PFSK-1 (cell line): ENCODE results near the gene IQSEC3.

Experiments used
- FOXP2 ChIP-seq: optimal IDR thresholded peaks from 2 replicates; pipeline ENCODE3; 2011; ENCODE audit warnings: borderline replicate concordance, control low read depth, inconsistent platforms; ENCODE audit not compliant: insufficient read depth; ENCODE audit errors: extremely low read length, extremely low read depth
- POLR2AphosphoS5 ChIP-seq: IDR thresholded peaks from 2 replicates; pipeline ENCODE4 v1.6.1; 2012; ENCODE audit warnings: low read depth, mild to moderate bottlenecking, control low read depth, low read length, moderate library complexity
- REST ChIP-seq, 2 experiments: IDR thresholded peaks; 2 replicates each; pipeline versions ENCODE4 v1.6.1 to v1.8.0; 2011 to 2012; ENCODE audit warnings: low read depth in 2 of 2, low read length in 2 of 2, control low read depth in 1 of 2, inconsistent platforms in 1 of 2, mild to moderate bottlenecking in 1 of 2, moderate library complexity in 1 of 2; ENCODE audit not compliant: insufficient read depth in 1 of 2
- SIN3A ChIP-seq: IDR thresholded peaks from 2 replicates; pipeline ENCODE4 v1.6.1; 2012; ENCODE audit warnings: mild to moderate bottlenecking, low read length, moderate library complexity, borderline replicate concordance; ENCODE audit not compliant: insufficient read depth
- TAF1 ChIP-seq: IDR thresholded peaks from 2 replicates; pipeline ENCODE4 v1.6.1; 2012; ENCODE audit warnings: low read length, control low read depth, borderline replicate concordance; ENCODE audit not compliant: insufficient read depth

The IQSEC3 gene

GRCh38 chr12:179885-180284 is 113.3 kb downstream of the IQSEC3 start:
- TF ChIP-seq FOXP2 (no peak), POLR2AphosphoS5 (no peak), REST (IDR thresholded peaks at IDR 0.05; ENCODE audit: insufficient read depth in 1 of 2, low read depth in 2 of 2, low read length in 2 of 2) (no peak), TAF1 (no peak), SIN3A (no peak)

DNA sequence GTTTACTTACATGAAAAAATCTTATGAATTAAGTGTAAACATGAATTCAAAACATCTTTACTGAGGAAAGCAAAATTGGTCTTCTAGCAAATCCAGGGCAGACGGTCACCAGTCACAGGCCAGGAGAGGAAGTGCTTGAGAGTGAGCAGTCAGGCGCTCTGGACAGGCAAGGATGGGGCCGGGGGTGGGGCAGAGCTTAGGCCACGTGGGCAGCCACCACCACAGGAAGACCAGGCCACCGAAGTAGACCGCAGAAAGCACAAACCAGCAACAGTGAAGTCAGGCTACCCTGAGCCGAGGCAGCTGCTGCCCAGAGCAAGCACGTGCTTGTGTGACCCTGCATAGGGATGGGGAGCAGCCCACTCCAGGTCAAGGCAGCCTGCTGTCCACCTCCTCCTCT is 113.9 kb downstream of the IQSEC3 start:
- TF ChIP-seq REST (IDR thresholded peaks at IDR 0.05; ENCODE audit: insufficient read depth in 1 of 2, low read depth in 2 of 2, low read length in 2 of 2) (no peak), SIN3A (no peak), FOXP2 (no peak), POLR2AphosphoS5 (no peak), TAF1 (no peak)

DNA sequence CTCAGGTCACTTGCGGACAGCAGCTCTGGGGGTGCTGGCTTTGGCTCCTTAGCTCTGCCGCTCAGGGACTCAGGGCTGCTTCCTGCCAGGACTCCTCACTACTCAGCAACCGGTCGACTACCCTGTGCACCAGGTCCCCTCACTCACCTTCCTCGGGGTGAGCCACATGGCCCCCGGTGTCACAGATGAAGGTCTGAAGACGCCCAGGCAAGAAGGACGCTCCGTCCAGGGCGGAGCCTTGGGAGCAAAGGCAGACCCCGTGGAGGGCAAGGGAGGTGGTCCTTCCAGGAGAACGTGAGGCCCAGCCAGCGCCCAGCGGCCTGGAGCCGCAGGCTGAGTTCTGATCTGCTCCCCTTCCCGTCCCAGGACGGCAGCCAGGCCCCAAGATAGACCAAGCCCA is 115.4 kb downstream of the IQSEC3 start:
- TF ChIP-seq REST (IDR thresholded peaks at IDR 0.05; ENCODE audit: insufficient read depth in 1 of 2, low read depth in 2 of 2, low read length in 2 of 2), result no peak
- no peak for TF ChIP-seq POLR2AphosphoS5
- TF ChIP-seq FOXP2, result no peak
- TF ChIP-seq SIN3A, result no peak
- TF ChIP-seq TAF1, result no peak

DNA sequence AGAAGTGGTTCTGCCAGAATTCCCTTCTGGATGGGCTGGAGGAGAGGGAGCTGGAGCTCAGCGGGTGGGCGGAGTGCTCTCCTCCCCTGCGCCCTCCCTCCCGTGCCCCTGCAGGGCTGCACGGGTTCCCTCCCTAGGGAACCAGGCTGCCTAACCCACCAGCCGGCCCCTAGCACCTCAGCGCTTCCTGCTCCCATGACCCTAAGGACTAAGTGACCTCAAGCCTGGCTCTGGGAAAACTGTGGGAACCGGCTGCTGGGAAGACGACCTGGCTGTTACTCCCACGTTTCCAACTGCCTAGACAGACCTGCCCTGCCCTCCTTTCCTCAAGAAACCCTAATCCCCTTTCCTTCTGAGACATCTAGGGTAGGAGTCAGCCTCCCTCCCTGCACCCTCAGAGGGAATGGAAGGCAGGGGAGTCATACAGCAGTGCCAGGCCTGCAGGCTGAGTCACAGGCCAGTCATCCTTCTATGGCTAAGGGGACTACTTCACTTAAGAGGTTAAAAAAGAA is 115.9 kb downstream of the IQSEC3 start:
- TF ChIP-seq REST (IDR thresholded peaks at IDR 0.05; ENCODE audit: insufficient read depth in 1 of 2, low read depth in 2 of 2, low read length in 2 of 2) (no peak), SIN3A (no peak), FOXP2 (no peak), TAF1 (no peak), POLR2AphosphoS5 (no peak)

DNA sequence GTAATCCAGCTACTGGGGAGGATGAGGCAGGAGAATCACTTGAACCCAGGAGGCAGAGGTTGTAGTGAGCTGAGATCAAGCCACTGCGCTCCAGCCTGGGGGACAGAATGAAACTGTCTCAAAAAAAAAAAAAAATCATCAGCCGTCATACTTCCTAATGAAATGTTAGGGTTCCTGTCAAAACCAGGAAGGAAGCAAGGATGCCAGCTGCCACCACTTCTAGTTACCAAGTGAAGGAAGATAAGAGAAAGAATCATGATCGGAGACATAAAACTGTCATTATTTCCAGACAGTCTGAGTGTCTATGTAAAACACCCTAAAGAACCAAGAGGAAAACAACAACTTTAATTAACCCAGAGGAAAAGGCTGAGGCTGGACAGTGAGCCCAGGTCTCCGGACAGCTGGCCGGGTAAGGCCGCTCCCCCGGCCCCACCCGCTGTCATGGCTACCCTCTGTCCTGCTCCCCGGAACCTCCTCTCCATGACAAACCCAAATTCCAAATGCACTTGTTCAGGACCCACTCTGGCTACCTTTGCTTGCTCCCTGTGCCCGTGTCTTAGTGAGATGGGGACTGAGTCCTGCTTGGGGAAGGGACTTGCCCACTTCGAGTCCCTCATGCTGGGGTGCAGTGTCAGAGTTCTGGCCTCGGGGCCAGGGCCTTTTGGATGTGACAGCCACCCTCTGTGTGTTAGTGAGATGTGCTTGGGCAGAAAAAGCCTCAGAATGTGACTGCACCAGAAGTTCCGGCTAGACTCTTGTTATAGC is 118.4 kb downstream of the IQSEC3 start:
- TF ChIP-seq REST (IDR thresholded peaks at IDR 0.05; ENCODE audit: insufficient read depth in 1 of 2, low read depth in 2 of 2, low read length in 2 of 2), result no peak
- TF ChIP-seq SIN3A, result no peak
- TF ChIP-seq POLR2AphosphoS5, result no peak
- TF ChIP-seq FOXP2, result no peak
- no peak for TF ChIP-seq TAF1
